H1 (cell line): ENCODE data around the gene EN1. TPM values are rescaled to one million over a fixed set of nuclear protein-coding genes. Genes with fewer than 3 reads are reported as not detected.
A peak's percentile ranks its signal among the peaks of the same experiment; 100 is the strongest.

Experiments
- CHD1 ChIP-seq: IDR thresholded peaks from 2 replicates; pipeline ENCODE4 v1.6.1; 2012; ENCODE audit warnings: low read depth, low read length, improper control_type of control experiment
- CTBP2 ChIP-seq: IDR thresholded peaks from 2 replicates; pipeline ENCODE4 v1.7.0; 2011; ENCODE audit warnings: borderline replicate concordance, mild to moderate bottlenecking, moderate library complexity, mixed read lengths, low read length; ENCODE audit not compliant: insufficient read depth, insufficient read length
- GABPA ChIP-seq: IDR thresholded peaks from 2 replicates; pipeline ENCODE4 v1.6.1; 2011; ENCODE audit warnings: mild to moderate bottlenecking, low read length, moderate library complexity, borderline replicate concordance; ENCODE audit not compliant: insufficient read depth
- GTF2F1 ChIP-seq: IDR thresholded peaks from 2 replicates; pipeline ENCODE4 v1.6.1; 2012; ENCODE audit warnings: low read depth, low read length, improper control_type of control experiment, borderline replicate concordance
- HDAC2 ChIP-seq, 2 experiments: fragments of 300-600 bp in 1 of 2; sonication (generic) in 1 of 2; IDR thresholded peaks; 2 replicates each; pipeline ENCODE4 v1.6.1; 2011 to 2012; ENCODE audit warnings: low read depth in 2 of 2, low read length in 2 of 2, mild to moderate bottlenecking in 2 of 2, moderate library complexity in 2 of 2, borderline replicate concordance in 1 of 2, inconsistent platforms in 1 of 2
- HDAC6 ChIP-seq: IDR thresholded peaks from one replicate; pipeline ENCODE4 v1.7.1; 2012; ENCODE audit warnings: low read depth, mild to moderate bottlenecking, inconsistent platforms, low read length, moderate library complexity
- KDM5A ChIP-seq: fragments of 200-600 bp; IDR thresholded peaks from 2 replicates; pipeline ENCODE4 v1.7.1; 2012; ENCODE audit warnings: mild to moderate bottlenecking, low read length, inconsistent platforms, mixed read lengths
- PHF8 ChIP-seq: fragments of 200-600 bp; sonication (generic); conservative IDR thresholded peaks from 2 replicates; pipeline ENCODE4 v1.7.1; 2012; ENCODE audit warnings: low read depth, mild to moderate bottlenecking, inconsistent platforms, low read length, moderate library complexity
- POLR2A ChIP-seq, 2 experiments: IDR thresholded peaks; 1 replicate in 1 of 2; 2 replicates in 1 of 2; pipeline ENCODE4 v1.6.1; 2011; ENCODE audit warnings: low read depth in 2 of 2, low read length in 2 of 2, mild to moderate bottlenecking in 2 of 2; ENCODE audit errors: control extremely low read depth in 1 of 2
- POLR2AphosphoS5 ChIP-seq: IDR thresholded peaks from 2 replicates; pipeline ENCODE4 v1.6.1; 2011; ENCODE audit warnings: low read depth, low read length
- RFX5 ChIP-seq: IDR thresholded peaks from 2 replicates; pipeline ENCODE4 v1.6.1; 2011; ENCODE audit warnings: low read depth, low read length, improper control_type of control experiment, borderline replicate concordance
- RNF2 ChIP-seq: fragments of 200-900, 300-1000 bp; sonication (generic); IDR thresholded peaks from 2 replicates; pipeline ENCODE4 v1.7.1; 2016; ENCODE audit warnings: borderline replicate concordance, low read depth, mild to moderate bottlenecking, antibody characterized with exemption, low read length; ENCODE audit not compliant: poor library complexity, severe bottlenecking; ENCODE audit errors: missing control alignments
- SIX5 ChIP-seq: IDR thresholded peaks from 2 replicates; pipeline ENCODE4 v1.6.1; 2011; ENCODE audit warnings: mild to moderate bottlenecking, low read depth, low read length
- SP1 ChIP-seq: IDR thresholded peaks from 2 replicates; pipeline ENCODE4 v1.6.1; 2011; ENCODE audit warnings: low read depth, low read length
- SP4 ChIP-seq: IDR thresholded peaks from 2 replicates; pipeline ENCODE4 v1.6.1; 2012; ENCODE audit warnings: low read length, inconsistent platforms
- ZNF274 ChIP-seq: IDR thresholded peaks from 2 replicates; pipeline ENCODE4 v1.7.0; 2012; ENCODE audit warnings: low read length, borderline replicate concordance; ENCODE audit errors: extremely low read depth
- polyA plus RNA-seq, 7 experiments: library from polyadenylated mRNA; depleted of rRNA in 3 of 7; stranded (reverse) in 5 of 7; unstranded in 2 of 7; fragments of >200 nt in 5 of 7; fragments of 200-250 nt in 2 of 7; gene quantifications; 1 replicate in 5 of 7; 2 replicates in 1 of 7; 4 replicates in 1 of 7; pipeline versions ENCODE4 v1.2.1 to v1.2.3, GENCODE V29; 2011 to 2013; ENCODE audit warnings: missing spikeins in 2 of 7, mixed read lengths in 2 of 7
- total RNA-seq: library from RNA; stranded (reverse); fragmentation: NEBNext Ultra II Directional; extraction: Animal tissue kit (Norgen Biotek cat#: 25700); gene quantifications from 2 replicates; pipeline ENCODE4 v1.2.1, GENCODE V29; 2021
- TF ChIP-seq, protein P1 (sequence below): IDR thresholded peaks from 2 replicates; pipeline ENCODE4 v1.6.1; 2011; ENCODE audit warnings: low read depth, mild to moderate bottlenecking, low read length; ENCODE audit not compliant: insufficient read depth
- TF ChIP-seq, protein P2 (sequence below): IDR thresholded peaks from 2 replicates; pipeline ENCODE4 v1.6.1; 2011; ENCODE audit warnings: low read length, improper control_type of control experiment
- TF ChIP-seq, protein P3 (sequence below), 3 experiments: IDR thresholded peaks; 1 replicate in 2 of 3; 2 replicates in 1 of 3; pipeline versions ENCODE4 v1.5.1 to v1.6.1; 2011; ENCODE audit warnings: low read length in 3 of 3, mild to moderate bottlenecking in 3 of 3, inconsistent platforms in 2 of 3, low read depth in 1 of 3, moderate library complexity in 1 of 3; ENCODE audit not compliant: insufficient read depth in 1 of 3; ENCODE audit errors: control extremely low read depth in 1 of 3
- TF ChIP-seq, protein P4 (sequence below): IDR thresholded peaks from 2 replicates; pipeline ENCODE4 v1.6.1; 2012; ENCODE audit warnings: inconsistent platforms

Gene EN1
- total and polyA plus RNA-seq, 2 of the 8 experiments (the other 6 are each of a cell fraction or from before 2014, with no cell fraction given): not detected

DNA sequence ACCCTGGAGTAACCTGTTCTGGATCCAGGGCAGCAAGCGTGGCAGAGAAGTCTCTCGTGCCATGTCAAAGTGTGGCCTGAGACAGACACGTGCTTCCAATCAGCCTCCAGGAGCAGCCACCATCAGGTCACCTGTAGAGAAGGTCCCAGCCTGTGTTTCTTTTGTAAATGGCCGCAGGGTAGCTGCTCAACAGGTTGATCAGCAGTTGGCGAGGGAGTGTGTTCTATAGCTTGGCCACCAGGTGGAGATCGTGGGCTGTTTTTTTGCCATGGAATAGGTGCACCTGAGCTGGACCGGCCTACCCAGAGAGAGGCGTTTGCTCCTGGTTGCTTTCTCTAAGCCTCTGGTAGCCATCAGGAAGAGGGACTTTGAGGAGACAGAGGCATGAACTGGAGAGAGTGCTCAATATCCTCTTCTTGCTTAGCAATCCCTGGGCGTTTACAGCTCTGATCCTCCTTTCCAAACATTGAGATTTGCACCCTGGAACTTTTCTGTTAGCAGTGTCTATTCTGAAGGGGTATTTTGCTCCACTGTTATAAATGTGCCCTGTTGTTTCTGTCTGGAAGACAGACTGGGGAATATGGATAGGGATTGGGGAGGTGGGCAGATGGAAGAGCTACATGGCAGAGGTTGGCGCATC, 34.2 kb upstream of the EN1 start (continued):
- TF ChIP-seq, protein P1, sequence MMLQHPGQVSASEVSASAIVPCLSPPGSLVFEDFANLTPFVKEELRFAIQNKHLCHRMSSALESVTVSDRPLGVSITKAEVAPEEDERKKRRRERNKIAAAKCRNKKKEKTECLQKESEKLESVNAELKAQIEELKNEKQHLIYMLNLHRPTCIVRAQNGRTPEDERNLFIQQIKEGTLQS: no peak
- TF ChIP-seq KDM5A (no peak), ZNF274 (no peak), POLR2A (IDR thresholded peaks at IDR 0.05; ENCODE audit: control extremely low read depth in 1 of 2, low read depth in 2 of 2, low read length in 2 of 2) (no peak), GABPA (no peak), RFX5 (no peak), HDAC6 (no peak), PHF8 (no peak), GTF2F1 (no peak), RNF2 (no peak), CHD1 (no peak), CTBP2 (no peak), SP1 (no peak), HDAC2 (IDR thresholded peaks at IDR 0.05; ENCODE audit: borderline replicate concordance in 1 of 2, low read depth in 2 of 2, low read length in 2 of 2) (no peak), SIX5 (no peak), POLR2AphosphoS5 (no peak), SP4 (no peak)
- TF ChIP-seq, protein P2, sequence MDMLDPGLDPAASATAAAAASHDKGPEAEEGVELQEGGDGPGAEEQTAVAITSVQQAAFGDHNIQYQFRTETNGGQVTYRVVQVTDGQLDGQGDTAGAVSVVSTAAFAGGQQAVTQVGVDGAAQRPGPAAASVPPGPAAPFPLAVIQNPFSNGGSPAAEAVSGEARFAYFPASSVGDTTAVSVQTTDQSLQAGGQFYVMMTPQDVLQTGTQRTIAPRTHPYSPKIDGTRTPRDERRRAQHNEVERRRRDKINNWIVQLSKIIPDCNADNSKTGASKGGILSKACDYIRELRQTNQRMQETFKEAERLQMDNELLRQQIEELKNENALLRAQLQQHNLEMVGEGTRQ: no peak
- TF ChIP-seq, protein P3, sequence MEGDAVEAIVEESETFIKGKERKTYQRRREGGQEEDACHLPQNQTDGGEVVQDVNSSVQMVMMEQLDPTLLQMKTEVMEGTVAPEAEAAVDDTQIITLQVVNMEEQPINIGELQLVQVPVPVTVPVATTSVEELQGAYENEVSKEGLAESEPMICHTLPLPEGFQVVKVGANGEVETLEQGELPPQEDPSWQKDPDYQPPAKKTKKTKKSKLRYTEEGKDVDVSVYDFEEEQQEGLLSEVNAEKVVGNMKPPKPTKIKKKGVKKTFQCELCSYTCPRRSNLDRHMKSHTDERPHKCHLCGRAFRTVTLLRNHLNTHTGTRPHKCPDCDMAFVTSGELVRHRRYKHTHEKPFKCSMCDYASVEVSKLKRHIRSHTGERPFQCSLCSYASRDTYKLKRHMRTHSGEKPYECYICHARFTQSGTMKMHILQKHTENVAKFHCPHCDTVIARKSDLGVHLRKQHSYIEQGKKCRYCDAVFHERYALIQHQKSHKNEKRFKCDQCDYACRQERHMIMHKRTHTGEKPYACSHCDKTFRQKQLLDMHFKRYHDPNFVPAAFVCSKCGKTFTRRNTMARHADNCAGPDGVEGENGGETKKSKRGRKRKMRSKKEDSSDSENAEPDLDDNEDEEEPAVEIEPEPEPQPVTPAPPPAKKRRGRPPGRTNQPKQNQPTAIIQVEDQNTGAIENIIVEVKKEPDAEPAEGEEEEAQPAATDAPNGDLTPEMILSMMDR (IDR thresholded peaks at IDR 0.05; ENCODE audit: control extremely low read depth in 1 of 3, insufficient read depth in 1 of 3, low read depth in 1 of 3, low read length in 3 of 3): peak; percentile 86 to 95 (median 92)
- TF ChIP-seq, protein P4, sequence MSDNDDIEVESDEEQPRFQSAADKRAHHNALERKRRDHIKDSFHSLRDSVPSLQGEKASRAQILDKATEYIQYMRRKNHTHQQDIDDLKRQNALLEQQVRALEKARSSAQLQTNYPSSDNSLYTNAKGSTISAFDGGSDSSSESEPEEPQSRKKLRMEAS: peak; percentile 94
